ENCODE results near the gene TMEM44.

TMEM44 gene

GRCh38 chr3:194673761-194674160 is 40.5 kb upstream of the TMEM44 start:
- H3K79me1 ChIP-seq (ENCODE audit: low read depth, low read length) = peaks cover 4% of the 10 kb centered on the region
- H4K91ac ChIP-seq (ENCODE audit: low read depth, low read length, poor library complexity) = no peak overlapping the region
- no peak overlapping the region for H2BK12ac ChIP-seq (ENCODE audit: low read length)
- no peak overlapping the region for H3K4me3 ChIP-seq (ENCODE audit: low read length in 2 of 2)
- no peak for DNase-seq (ENCODE audit: low spot score)
- no peak overlapping the region for H3K4ac ChIP-seq (ENCODE audit: low read length)
- H2BK5ac ChIP-seq (ENCODE audit: low read length) = no peak overlapping the region
- peaks cover under 1 to 12% of the 10 kb centered on the region in 2 donors for H3K36me3 ChIP-seq (replicated peaks in 1 of 2; ENCODE audit: control insufficient read depth in 2 of 2, insufficient read depth in 2 of 2, low read length in 2 of 2)
- peaks cover 4 to 6% of the 10 kb centered on the region in 2 donors for H3K4me1 ChIP-seq (ENCODE audit: control insufficient read depth in 2 of 2, insufficient read depth in 1 of 2, low read depth in 1 of 2, low read length in 2 of 2)
- H3K9ac ChIP-seq (ENCODE audit: low read depth, low read length, poor library complexity) = no peak overlapping the region
- no peak overlapping the region for H3K4me2 ChIP-seq (ENCODE audit: insufficient read depth, low read length, poor library complexity, severe bottlenecking)
- no peak overlapping the region for H4K8ac ChIP-seq (ENCODE audit: low read depth, low read length)
- H2AFZ ChIP-seq (ENCODE audit: low read length) = no peak overlapping the region
- no peak overlapping the region for H3K23ac ChIP-seq (ENCODE audit: low read depth, low read length, poor library complexity)
- H2AK5ac ChIP-seq (ENCODE audit: low read depth, low read length) = no peak overlapping the region
- no peak overlapping the region for H3K18ac ChIP-seq (ENCODE audit: low read length)
- H3K27ac ChIP-seq (replicated peaks; ENCODE audit: low read length) = no peak overlapping the region
- no peaks in the 10 kb centered on the region for H3K9me3 ChIP-seq (replicated peaks in 1 of 2; ENCODE audit: control insufficient read depth in 2 of 2, insufficient read depth in 1 of 2, low read depth in 1 of 2, low read length in 2 of 2)
- H3K27me3 ChIP-seq (ENCODE audit: control insufficient read depth in 3 of 3, insufficient read depth in 3 of 3, low read depth in 1 of 3, low read length in 3 of 3) = peaks cover 0 to 10% (median 0%) of the 10 kb centered on the region in 3 experiments
- H3K14ac ChIP-seq (ENCODE audit: low read length) = no peak overlapping the region
- no peak overlapping the region for H2BK15ac ChIP-seq (ENCODE audit: low read length)
- no peak overlapping the region for H2BK120ac ChIP-seq (ENCODE audit: low read depth, low read length)
- no CpG with 5 or more reads among the region's 3 CpGs for WGBS, 2 donors (ENCODE audit: extremely low coverage in 2 of 2, insufficient read length in 2 of 2, insufficient replicate concordance in 1 of 2)

DNA sequence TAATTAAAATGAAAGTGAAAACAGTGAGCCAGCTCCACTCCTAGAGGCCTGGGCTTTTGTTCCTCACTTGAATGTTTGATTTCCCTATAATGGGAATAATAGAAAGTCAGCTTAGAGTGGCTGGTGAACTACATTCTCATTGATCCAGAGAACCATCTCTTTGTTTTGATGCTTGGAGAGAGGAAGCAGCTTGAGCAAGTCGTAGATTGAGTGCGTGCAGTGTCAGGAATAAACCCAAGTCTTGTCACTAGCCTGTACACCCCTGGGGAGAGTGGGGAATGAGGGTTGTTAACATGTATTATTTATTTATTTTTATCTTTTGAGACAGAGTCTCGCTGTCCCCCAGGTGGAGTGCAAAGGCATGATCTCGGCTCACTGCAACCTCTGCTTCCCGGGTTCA is 39.7 kb upstream of the TMEM44 start:
- no peak overlapping the region for H3K14ac ChIP-seq (ENCODE audit: low read length)
- peak; percentile 6 for DNase-seq (ENCODE audit: low spot score)
- no CpG with 5 or more reads among the region's 5 CpGs for WGBS, 2 donors (ENCODE audit: extremely low coverage in 2 of 2, insufficient read length in 2 of 2, insufficient replicate concordance in 1 of 2)
- no peak overlapping the region for H2AK5ac ChIP-seq (ENCODE audit: low read depth, low read length)
- H3K27ac ChIP-seq (replicated peaks; ENCODE audit: low read length) = no peak overlapping the region
- H3K4me2 ChIP-seq (ENCODE audit: insufficient read depth, low read length, poor library complexity, severe bottlenecking) = peak overlapping the region; percentile 34
- H2AFZ ChIP-seq (ENCODE audit: low read length) = peak overlapping the region; percentile 82
- H2BK12ac ChIP-seq (ENCODE audit: low read length) = no peak overlapping the region
- H2BK5ac ChIP-seq (ENCODE audit: low read length) = no peak overlapping the region
- no peak overlapping the region for H3K9ac ChIP-seq (ENCODE audit: low read depth, low read length, poor library complexity)
- peaks cover 4 to 6% of the 10 kb centered on the region in 2 donors for H3K4me1 ChIP-seq (ENCODE audit: control insufficient read depth in 2 of 2, insufficient read depth in 1 of 2, low read depth in 1 of 2, low read length in 2 of 2)
- H2BK15ac ChIP-seq (ENCODE audit: low read length) = no peak overlapping the region
- H3K27me3 ChIP-seq (ENCODE audit: control insufficient read depth in 3 of 3, insufficient read depth in 3 of 3, low read depth in 1 of 3, low read length in 3 of 3) = peaks cover 0 to 10% (median 0%) of the 10 kb centered on the region in 3 experiments
- peaks cover 3 to 21% of the 10 kb centered on the region in 2 donors for H3K36me3 ChIP-seq (replicated peaks in 1 of 2; ENCODE audit: control insufficient read depth in 2 of 2, insufficient read depth in 2 of 2, low read length in 2 of 2)
- no peak overlapping the region for H2BK120ac ChIP-seq (ENCODE audit: low read depth, low read length)
- peaks cover 4% of the 10 kb centered on the region for H3K79me1 ChIP-seq (ENCODE audit: low read depth, low read length)
- H4K91ac ChIP-seq (ENCODE audit: low read depth, low read length, poor library complexity) = no peak overlapping the region
- no peak overlapping the region for H3K23ac ChIP-seq (ENCODE audit: low read depth, low read length, poor library complexity)
- H3K9me3 ChIP-seq (replicated peaks in 1 of 2; ENCODE audit: control insufficient read depth in 2 of 2, insufficient read depth in 1 of 2, low read depth in 1 of 2, low read length in 2 of 2) = no peaks in the 10 kb centered on the region
- no peak overlapping the region for H3K4ac ChIP-seq (ENCODE audit: low read length)
- H4K8ac ChIP-seq (ENCODE audit: low read depth, low read length) = no peak overlapping the region
- H3K18ac ChIP-seq (ENCODE audit: low read length) = no peak overlapping the region
- peak overlapping the region in 1 of 2 donors; percentile 87 for H3K4me3 ChIP-seq (ENCODE audit: low read length in 2 of 2)

GRCh38 chr3:194671900-194672808 is 38.9 kb upstream of the TMEM44 start, which contains the start of gene LSG1:
Gene LSG1, minus strand, starts transcription at chr3:194672191. Its CDS starts 29 bp downstream, at chr3:194672162.
- no peak within 1 kb of the TSS for H2AK5ac ChIP-seq (ENCODE audit: low read depth, low read length)
- H3K79me1 ChIP-seq (ENCODE audit: low read depth, low read length) = peaks cover 4% of the 10 kb centered on the region
- H3K4me2 ChIP-seq (ENCODE audit: insufficient read depth, low read length, poor library complexity, severe bottlenecking) = peak within 1 kb of the TSS; percentile 73
- H3K14ac ChIP-seq (ENCODE audit: low read length) = no peak within 1 kb of the TSS
- no peak within 1 kb of the TSS for H2BK120ac ChIP-seq (ENCODE audit: low read depth, low read length)
- H4K91ac ChIP-seq (ENCODE audit: low read depth, low read length, poor library complexity) = no peak within 1 kb of the TSS
- no peak within 1 kb of the TSS for H3K18ac ChIP-seq (ENCODE audit: low read length)
- peaks cover 0 to 10% (median 0%) of the 10 kb centered on the region in 3 experiments for H3K27me3 ChIP-seq (ENCODE audit: control insufficient read depth in 3 of 3, insufficient read depth in 3 of 3, low read depth in 1 of 3, low read length in 3 of 3)
- no peak within 1 kb of the TSS for H3K9ac ChIP-seq (ENCODE audit: low read depth, low read length, poor library complexity)
- no peaks in the 10 kb centered on the region for H3K9me3 ChIP-seq (replicated peaks in 1 of 2; ENCODE audit: control insufficient read depth in 2 of 2, insufficient read depth in 1 of 2, low read depth in 1 of 2, low read length in 2 of 2)
- no peak within 1 kb of the TSS for H4K8ac ChIP-seq (ENCODE audit: low read depth, low read length)
- H3K36me3 ChIP-seq (replicated peaks in 1 of 2; ENCODE audit: control insufficient read depth in 2 of 2, insufficient read depth in 2 of 2, low read length in 2 of 2) = peaks cover 3 to 21% of the 10 kb centered on the region in 2 donors
- H3K23ac ChIP-seq (ENCODE audit: low read depth, low read length, poor library complexity) = no peak within 1 kb of the TSS
- H3K27ac ChIP-seq (replicated peaks; ENCODE audit: low read length) = no peak within 1 kb of the TSS
- no peak within 1 kb of the TSS for H2BK15ac ChIP-seq (ENCODE audit: low read length)
- H3K4ac ChIP-seq (ENCODE audit: low read length) = no peak within 1 kb of the TSS
- peak within 1 kb of the TSS; percentile 82 for H2AFZ ChIP-seq (ENCODE audit: low read length)
- H2BK12ac ChIP-seq (ENCODE audit: low read length) = no peak within 1 kb of the TSS
- DNase-seq (ENCODE audit: low spot score) = peak; percentile 97
- H2BK5ac ChIP-seq (ENCODE audit: low read length) = no peak within 1 kb of the TSS
- peak within 1 kb of the TSS; percentile 87 to 95 for H3K4me3 ChIP-seq (ENCODE audit: low read length in 2 of 2)
- peaks cover 4 to 6% of the 10 kb centered on the region in 2 donors for H3K4me1 ChIP-seq (ENCODE audit: control insufficient read depth in 2 of 2, insufficient read depth in 1 of 2, low read depth in 1 of 2, low read length in 2 of 2)
- WGBS, 2 donors (ENCODE audit: extremely low coverage in 2 of 2, insufficient read length in 2 of 2, insufficient replicate concordance in 1 of 2) = no CpG with 5 or more reads among the region's 57 CpGs

- Histone ChIP-seq H3K27ac (replicated peaks; ENCODE audit: low read length) (no peak overlapping the region), H3K14ac (ENCODE audit: low read length) (no peak overlapping the region), H3K79me1 (ENCODE audit: low read depth, low read length) (peaks cover 4% of the 10 kb centered on the region), H2AFZ (ENCODE audit: low read length) (peak overlapping the region; percentile 82), H2BK12ac (ENCODE audit: low read length) (no peak overlapping the region), H3K4me3 (ENCODE audit: low read length in 2 of 2) (peak overlapping the region; percentile 87 to 95), H2BK15ac (ENCODE audit: low read length) (no peak overlapping the region), H3K27me3 (ENCODE audit: control insufficient read depth in 3 of 3, insufficient read depth in 3 of 3, low read depth in 1 of 3, low read length in 3 of 3) (peaks cover 0 to 10% (median 0%) of the 10 kb centered on the region in 3 experiments), H4K91ac (ENCODE audit: low read depth, low read length, poor library complexity) (no peak overlapping the region), H3K4ac (ENCODE audit: low read length) (no peak overlapping the region), H2AK5ac (ENCODE audit: low read depth, low read length) (no peak overlapping the region), H3K36me3 (replicated peaks in 1 of 2; ENCODE audit: control insufficient read depth in 2 of 2, insufficient read depth in 2 of 2, low read length in 2 of 2) (peaks cover 3 to 26% of the 10 kb centered on the region in 2 donors), H2BK5ac (ENCODE audit: low read length) (no peak overlapping the region), H3K23ac (ENCODE audit: low read depth, low read length, poor library complexity) (no peak overlapping the region), H2BK120ac (ENCODE audit: low read depth, low read length) (no peak overlapping the region), H3K4me1 (ENCODE audit: control insufficient read depth in 2 of 2, insufficient read depth in 1 of 2, low read depth in 1 of 2, low read length in 2 of 2) (peaks cover 4 to 6% of the 10 kb centered on the region in 2 donors), H4K8ac (ENCODE audit: low read depth, low read length) (no peak overlapping the region), H3K9me3 (replicated peaks in 1 of 2; ENCODE audit: control insufficient read depth in 2 of 2, insufficient read depth in 1 of 2, low read depth in 1 of 2, low read length in 2 of 2) (no peaks in the 10 kb centered on the region), H3K4me2 (ENCODE audit: insufficient read depth, low read length, poor library complexity, severe bottlenecking) (peak overlapping the region; percentile 48), H3K18ac (ENCODE audit: low read length) (no peak overlapping the region), H3K9ac (ENCODE audit: low read depth, low read length, poor library complexity) (no peak overlapping the region)
- WGBS, 2 donors (ENCODE audit: extremely low coverage in 2 of 2, insufficient read length in 2 of 2, insufficient replicate concordance in 1 of 2) = no CpG with 5 or more reads among the region's 5 CpGs
- DNase-seq (ENCODE audit: low spot score) = no peak
Measured at GRCh38 chr3:194671511-194671899, 38.3 kb upstream of the TMEM44 start.

All from neuronal stem cell (in vitro differentiated cells).